NCI-H1105 treated with DMSO at 0.1 percent for 48 hours (cell line): ENCODE measurements around the gene DCUN1D1.

Experiments used
- DNase-seq: peaks from one replicate; lab custom pipeline; 2025; lab: John Stamatoyannopoulos, UW

The DCUN1D1 gene

DNA sequence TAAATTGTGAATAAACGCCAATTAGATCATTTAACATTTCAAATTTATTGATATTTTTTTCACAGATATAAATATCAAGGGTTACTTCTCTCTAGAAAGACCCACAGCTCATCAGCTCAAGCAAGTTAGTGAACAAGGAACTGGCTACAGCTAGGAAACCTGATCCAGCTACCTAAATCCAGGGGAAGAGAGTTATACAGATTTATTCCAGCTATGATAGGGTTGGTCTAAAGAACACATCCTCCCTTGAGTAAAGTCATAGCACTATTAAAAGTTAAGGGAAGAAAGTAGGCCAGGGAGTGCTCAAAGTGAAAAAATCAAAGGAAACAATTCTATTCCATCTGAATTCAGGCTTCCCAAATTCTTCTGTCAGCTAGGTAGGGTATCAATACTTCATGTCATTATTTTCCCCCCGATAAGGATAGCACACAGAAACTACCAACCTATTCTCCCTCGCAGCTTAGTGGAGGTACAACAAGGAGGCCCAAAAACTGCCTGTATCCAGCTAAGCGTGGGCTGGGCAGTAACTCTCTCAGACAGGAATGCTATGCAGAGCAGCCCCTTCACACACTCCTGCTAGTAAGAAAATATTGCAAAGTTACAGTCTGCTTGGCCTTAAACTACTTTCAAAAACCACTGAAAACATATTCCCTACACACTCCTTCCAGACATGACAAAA is 44.0 kb downstream of the DCUN1D1 start:
- no peak for DNase-seq

DNA sequence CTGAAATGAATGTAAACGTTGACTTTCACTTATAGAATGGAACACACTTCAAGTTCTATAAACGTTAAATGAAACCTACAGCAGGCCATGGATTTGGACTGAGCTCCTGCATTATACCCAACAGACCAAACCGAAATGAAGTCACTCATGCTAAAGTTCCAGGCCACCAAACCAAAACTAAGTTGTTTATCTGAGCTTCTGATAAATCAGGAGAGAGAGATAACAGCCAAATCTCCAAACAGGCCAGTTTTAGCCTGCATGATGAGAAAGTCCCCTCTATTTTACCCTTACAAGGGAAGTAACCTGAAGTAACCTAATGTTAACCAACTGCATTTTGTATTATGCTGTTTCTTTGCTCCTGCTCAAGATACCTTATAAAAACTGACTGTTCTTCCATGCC is 44.5 kb downstream of the DCUN1D1 start:
- no peak for DNase-seq

DNA sequence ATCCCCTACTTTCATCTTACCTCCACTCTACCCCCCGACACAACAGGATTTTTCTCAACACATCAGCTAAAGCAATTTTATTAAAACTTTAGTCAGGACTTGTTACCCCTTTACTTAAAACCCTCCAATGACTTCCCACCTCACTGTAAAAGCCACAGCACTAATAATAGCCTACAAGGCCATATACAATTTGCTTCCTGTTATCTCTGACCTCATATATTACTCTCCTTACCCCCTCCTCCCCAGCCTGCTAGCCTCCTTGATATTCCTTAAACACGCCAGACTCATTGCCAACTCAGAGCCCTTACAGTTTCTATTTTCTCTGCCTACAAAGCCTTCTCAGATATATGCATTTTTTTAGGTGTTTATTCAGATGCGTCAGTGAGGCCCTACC is 54.4 kb downstream of the DCUN1D1 start:
- no peak for DNase-seq

DNA sequence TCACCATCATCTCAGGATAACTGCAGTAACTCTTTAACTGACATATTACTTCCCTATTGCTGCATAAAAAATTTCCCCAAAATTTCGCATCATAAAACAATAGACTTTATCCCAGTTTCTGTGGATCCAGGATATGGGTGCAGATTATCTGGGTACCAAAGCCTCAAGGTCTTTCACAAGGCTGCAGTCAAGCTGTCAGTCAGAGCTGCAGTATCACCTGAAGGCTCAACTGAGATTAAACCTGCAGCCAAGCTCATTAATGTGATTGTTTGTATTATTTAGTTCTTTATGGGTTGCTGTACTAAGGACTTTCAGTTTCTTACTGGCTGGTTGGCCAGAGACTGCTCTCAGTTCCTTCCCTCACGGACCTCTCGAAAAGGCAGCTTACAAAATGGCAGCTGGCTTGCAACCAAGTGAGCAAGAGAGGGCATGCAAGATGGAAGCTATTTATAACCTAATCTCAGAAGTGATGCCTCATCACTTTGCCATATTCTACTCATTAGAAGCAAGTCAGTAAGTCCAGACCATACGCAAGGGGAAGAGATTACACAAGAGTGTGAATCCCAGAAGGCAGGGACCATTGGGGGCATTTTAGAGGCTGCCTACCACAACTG is 54.9 kb downstream of the DCUN1D1 start:
- peak; percentile 35 for DNase-seq

DNA sequence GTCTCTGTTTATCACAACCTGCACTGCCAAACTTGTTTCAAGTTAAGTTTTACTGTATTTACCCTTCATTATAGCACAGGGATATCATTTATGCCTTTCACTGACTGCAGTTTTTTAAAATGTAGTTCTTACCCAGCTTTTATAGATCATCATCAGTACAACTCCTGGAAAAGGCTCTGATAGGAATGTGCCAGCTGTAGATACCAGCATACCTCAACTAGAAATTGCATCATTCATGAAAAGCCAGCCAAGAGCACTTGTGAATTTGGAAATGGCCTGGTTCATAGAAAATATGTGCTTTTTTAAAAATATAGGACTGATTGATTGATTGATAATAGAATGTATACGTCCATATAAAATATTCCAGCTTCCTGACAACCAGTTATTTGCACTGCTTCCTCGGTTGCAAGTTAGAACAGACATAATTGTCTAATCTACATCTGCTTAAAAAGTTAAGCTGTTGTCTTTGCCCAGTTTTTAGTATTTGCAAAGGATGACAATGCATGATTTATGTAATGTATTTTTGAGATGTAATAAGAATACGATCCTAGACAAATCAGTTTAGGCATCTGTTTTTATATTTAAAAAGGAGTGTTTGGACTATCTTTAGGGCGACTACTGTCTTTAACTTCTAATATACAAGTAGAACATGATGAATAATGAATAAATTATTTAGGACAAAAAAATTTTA is 58.5 kb downstream of the DCUN1D1 start:
- no peak for DNase-seq

DNA sequence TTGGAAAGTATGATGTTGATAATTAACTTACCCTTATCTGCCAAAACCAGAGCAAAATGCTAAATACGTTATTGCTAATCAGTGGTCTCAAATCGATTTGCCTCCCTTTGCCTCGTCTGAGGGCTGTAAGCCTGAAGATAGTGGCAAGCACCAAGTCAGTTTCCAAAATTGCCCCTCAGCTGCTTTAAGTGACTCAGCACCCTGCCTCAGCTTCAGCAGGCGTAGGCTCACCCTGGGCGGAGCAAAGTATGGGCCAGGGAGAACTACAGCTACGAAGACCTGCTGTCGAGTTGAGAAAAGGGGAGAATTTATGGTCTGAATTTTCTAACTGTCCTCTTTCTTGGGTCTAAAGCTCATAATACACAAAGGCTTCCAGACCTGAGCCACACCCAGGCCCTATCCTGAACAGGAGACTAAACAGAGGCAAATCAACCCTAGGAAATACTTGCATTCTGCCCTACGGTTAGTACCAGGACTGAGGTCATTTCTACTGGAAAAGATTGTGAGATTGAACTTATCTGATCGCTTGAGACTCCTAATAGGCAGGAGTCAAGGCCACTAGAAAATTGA is 59.7 kb downstream of the DCUN1D1 start:
- no peak for DNase-seq

DNA sequence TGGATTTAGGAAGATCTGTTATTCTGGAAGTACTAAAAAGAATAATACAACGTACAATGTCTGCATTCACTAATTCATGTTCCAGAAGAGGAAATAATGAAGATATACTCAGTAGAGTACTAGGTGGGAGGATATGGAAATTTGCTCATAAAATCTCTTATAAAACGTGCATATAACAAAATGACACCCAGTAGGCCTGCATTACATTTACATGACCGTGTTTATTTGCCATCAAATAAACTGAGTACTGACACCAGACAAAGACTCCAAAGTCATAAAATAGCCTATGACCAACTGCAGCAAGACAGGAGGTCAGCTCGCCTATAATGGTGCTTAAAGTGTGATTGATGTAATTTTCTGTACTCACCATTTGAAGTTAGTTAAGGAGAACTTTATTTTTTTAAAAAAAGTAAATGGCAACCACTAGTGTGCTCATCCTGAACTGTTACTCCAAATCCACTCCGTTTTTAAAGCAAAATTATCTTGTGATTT is 60.4 kb downstream of the DCUN1D1 start:
- DNase-seq: no peak

DNA sequence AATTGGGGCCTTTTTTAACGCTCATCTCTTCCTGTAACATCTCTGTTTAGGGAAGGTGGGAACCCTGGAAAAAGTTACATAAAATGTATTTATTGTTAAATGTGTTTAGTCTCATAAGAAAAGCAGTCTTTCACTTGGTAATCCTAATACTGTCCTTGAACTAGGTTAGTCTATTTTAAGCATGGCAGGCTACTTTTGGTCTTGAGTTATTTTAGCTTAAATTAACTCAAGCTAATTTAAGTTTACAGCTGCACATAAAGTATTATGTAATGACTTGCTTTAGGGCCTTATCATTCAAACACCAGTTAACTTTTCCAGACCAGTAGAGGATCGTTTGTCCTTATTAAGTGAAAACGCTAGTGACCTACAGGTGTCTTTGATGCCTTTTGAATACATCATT is 63.2 kb downstream of the DCUN1D1 start:
- no peak for DNase-seq

DNA sequence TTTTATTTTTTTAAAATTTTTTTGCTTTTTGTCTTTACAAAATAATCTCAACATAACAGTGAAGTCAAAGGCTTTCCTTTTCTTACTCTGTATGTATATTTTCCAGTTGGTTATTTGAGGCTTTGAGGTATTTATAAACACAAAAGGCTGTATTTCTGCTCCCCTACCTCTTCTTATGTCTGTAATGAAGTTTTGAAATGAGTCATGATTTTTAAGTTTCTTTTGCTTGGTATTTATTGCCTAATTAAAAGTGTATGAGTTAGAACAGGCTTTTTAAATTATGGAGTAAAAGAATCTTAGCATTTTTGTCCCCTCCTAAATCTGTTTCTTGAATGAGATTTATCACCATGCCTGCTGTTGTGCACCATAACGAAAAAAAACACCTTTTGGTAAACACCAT is 66.0 kb downstream of the DCUN1D1 start:
- DNase-seq: no peak

DNA sequence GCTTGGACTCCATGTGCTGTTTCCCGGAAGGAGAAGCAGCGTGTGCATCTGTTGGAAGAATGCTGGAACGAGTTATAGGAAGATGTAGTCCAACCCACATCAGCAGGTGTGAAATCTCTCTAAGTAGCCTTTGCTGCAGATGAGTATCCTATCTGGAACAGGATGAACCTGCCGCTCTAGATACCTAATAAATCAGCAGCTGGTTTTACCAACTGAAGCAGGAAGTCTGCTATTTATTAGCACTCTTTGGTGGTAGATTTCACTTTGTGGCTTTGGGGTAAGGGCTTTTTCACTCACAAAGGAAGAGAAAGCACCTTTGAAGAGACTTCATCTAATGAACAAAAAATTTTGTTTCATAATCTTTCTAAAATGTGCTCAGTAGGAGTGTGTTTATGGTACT is 66.4 kb downstream of the DCUN1D1 start:
- DNase-seq: peak; percentile 65

DNA sequence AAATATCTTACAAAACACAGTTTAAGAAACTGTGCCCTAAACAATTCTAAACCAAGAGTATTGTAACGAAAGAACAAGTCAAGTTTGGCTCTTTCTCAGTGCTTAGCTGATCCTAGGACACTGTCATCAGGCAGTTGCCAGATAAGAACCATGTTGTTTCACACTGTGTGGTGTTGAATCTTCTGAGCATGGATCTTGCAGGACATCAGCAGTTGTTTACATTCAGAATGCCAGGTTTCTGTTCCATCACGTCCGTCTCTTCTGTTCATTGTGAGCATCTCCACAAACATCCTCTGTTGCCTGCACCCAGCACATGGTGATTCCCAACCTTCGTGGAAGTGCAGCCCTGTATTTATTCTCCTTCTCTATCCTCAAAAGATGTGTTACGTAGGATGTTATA is 67.9 kb downstream of the DCUN1D1 start:
- no peak for DNase-seq

DNA sequence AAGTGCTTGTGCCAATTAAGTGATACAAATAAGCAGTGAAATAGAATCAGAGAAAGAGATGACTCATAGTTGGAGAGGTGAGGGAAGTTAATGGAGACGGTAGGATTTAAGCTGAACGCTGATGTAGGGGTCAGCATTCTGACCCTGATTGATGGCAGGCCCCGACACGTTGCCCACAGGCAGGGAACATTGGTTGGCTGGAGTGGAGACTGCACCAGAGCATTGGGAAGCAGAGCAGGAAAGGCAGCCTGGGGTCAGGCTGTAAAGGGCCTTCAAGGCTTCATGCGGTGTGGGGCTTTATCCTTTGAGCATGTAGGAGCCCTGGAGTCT is 68.6 kb downstream of the DCUN1D1 start:
- no peak for DNase-seq

DNA sequence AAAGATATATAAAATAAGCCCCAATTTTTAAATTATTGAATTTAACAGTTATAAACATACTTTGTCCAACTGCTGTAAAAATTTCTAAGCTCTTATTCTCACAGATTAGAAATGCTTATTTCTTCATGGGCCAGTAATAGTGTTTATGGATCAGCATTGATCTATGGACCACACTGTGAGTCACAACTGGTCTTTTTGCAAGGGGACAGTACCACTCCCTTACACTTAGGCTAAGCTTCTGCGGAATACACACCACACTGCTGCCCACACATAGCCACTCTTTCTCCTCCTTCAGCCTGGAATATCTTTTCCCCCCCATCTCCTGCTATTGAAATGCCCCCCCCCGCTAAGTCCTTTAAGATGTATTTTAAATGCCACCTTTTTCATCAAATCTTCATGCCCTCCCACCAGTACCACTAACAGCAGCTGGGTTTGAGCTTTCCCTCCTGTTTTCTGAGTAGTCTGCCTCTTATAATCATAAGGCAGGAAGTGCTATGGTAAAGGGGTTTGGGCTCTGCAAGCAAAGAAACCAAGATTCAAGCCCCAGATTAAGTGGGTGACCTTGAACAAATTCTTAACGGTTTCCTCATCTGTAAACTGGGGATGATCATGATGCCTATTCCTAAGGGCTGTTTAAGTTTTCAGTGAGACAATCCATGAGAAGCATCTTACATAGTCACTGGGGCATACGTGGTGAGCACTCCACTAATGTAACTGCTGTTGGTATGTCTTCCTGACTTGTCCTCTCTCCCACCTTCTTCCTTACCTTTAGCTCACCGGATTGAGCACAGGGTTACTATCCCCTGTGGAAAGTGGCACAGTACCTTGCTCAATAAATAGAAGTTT is 69.2 kb downstream of the DCUN1D1 start:
- DNase-seq: no peak

DNA sequence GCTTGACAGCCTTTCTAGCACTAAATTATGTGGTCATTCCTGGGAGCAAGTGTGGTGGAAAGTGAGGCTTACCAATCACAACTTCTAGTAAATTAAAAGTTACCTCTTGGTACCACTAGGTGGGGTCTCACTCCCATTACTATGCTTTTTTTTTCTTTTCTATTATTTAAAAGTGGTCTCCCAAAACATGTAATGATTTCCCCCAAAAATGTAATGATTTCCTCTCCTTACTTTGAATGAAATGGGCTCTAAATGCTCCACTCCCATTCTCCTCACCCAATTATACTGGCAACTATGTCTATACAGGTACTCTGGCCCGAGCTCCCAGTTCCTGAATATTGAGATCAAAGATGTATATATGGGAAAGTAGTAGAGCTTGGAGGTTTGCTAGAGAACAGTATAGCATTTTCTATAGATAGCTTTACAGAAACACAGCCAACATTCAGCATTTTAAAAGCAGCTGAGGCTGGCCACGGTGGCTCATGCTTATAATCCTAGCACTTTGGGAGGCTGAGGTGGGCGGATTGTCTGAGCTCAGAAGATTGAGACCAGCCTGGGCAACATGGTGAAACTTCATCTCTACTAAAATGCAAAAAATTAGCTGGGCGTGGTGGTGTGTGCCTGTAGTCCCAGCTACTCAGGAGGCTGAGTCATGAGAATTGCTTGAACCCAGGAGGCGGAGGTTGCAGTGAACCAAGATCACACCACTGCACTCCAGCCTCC is 70.9 kb downstream of the DCUN1D1 start:
- DNase-seq: peak; percentile 47

DNA sequence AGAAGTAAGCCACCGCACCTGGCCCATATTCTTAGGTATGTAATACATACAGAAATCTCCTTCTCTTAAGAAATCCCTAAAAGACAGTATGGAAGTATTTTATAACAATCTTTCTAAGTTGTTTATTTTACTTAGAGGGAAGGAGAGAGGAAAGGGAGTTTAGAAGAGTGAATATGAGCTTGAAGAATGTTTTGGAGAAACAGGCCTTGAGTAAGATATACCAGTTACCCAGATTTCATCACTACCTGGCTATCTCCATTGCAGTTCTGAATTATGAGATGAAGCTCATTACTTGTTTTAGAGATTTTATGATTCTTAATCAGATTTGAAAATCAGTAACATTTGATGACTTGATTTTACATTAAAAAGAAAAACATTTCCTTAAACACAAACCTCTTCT is 71.9 kb downstream of the DCUN1D1 start:
- DNase-seq: no peak

DNA sequence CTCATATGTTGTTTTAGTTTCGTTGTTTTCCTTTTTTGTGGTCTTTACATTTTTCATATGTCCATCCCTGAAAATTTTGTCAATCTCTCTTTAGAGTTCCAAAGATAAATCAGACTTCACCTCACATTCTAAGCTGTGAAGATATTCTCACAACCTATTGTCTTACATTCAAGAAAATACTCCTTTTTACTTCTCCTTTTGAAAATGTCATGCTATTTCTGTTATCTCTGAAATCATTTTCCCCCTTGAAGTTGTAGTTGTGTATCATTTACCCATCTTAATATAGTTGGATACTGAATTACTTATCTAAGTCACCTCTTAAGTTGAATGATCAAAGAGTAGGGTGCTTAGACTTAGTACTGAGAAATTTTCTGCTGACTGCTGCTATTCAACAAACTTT is 74.3 kb downstream of the DCUN1D1 start:
- no peak for DNase-seq

DNA sequence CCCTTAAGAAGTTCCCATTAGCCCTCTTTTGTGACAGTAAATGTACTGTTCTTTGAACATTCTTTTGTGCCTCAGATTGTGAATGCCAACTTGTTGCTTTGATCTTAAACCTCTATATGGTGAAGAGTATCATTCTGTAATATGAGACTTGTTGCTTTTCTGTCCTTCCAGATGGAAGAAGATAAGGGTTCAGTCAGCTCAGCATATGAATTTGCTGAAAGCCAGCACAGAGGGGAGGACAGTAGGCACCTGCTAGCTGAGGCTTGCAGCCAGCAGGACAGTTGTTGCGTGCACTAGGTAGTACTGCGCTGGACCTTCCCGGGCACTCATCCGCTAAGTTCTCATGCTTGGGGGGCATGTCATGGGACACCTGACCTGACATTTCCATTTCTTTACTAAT is 74.7 kb downstream of the DCUN1D1 start:
- DNase-seq: no peak

DNA sequence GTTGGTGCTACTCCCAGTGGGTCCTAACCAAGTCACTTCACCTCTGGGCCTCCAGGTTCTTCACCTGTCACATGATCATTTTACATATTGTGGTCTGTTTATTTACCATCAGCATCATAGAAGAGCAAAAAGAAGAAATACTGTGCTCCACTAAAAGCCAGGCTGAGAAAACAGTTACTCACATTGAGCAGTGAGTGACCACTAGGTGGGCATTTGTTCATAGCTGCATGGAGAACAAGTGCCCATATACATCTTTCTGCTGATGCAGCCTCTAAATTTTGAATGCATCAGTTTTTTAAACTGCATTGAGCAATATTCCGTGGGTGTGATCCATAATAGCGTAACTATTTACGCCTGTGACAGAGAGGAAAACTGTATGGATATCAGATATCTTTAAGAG is 76.2 kb downstream of the DCUN1D1 start:
- DNase-seq: no peak

DNA sequence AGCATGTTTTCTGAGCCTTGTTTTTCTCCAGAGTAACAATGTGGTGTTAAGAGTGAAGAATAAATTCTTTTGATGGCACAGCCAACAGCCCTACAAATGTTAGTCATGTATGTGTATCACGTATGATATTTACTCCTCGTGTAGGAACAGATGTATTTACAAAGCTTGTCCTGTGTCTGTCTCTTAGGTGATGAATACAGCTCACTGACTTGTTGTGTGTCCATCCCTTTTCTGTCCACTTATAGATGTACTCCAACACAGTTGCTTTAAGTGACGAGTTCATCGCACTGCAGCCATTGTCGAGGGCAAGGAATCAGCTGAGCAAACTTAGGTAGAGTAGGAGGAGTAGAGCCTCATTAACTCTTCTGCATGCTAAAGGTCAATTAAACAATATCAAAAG is 78.1 kb downstream of the DCUN1D1 start:
- DNase-seq: no peak

DNA sequence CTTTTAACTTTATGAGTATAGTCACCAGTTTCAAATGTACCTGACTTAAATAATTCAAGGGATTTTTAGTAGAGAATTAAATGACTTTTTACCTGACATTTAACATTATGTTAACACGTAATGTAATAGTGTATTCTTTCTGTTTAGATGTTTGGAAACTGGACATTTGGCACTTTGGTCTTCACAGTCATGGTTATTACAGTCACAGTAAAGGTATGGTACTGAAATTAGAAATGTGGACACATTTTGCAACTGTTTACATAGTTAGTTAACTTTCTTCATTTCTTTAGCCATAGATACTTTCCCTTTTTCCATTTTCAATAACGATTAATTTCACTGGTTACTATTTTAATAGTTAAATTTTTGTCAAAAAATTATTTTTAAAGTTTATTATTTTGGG is 83.8 kb downstream of the DCUN1D1 start:
- no peak for DNase-seq

DNA sequence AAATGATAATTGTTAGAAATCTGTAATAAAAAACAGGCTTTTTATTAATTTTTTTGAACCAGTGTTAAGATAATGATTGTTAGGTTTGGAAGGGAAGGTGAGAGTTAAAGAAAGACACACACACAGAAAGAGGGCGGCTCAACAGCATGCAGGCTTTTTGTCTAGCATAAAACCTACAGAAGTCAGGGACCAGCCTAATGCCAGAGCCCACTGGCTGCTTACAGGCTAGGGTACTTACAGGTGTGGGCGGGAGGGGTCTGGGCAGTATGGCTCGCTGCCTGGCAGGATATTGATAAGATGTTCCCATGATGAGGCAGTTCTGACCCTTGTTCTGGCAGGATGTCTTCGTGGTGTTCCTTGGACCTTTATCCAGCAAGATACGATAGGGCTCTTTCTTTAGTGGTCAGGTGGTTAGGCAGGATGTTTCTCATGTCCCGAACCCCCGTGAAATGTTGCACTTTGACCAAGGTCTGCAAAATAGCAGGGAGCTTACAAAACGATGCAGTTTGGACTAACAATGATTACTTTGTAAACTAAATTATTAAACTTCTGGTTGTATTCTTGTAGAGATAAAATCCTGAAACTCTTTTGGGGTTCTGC is 84.7 kb downstream of the DCUN1D1 start:
- no peak for DNase-seq
